GM21390 (cell line): ENCODE data around the gene GHRHR.

ENCODE experiments used
- ATAC-seq: cut with Tn5 transposase; IDR thresholded peaks from one replicate; pipeline ENCODE4 v1.9.1; 2021; ENCODE audit not compliant: unreplicated experiment

GHRHR gene

DNA sequence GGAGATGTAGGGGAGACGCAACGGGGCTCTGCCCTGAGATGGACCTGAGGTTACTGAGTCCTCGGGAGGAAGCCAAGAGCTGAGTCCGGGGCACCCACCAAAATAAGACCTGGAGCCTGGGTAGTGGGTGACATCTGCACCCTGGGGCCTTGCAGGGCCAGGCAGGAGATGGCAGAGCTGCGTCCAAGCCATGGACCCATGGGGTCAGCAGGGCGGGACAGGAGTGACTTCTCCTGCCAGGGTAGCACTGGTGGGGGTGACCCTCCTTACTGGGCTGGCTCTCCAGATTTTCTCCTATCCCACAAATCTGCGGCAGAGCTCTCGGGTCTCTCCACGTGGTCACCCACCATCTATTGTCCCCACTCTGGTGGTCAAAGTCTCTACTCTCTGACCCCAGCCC lies 2.1 kb downstream of the GHRHR start:
- no peak for ATAC-seq

DNA sequence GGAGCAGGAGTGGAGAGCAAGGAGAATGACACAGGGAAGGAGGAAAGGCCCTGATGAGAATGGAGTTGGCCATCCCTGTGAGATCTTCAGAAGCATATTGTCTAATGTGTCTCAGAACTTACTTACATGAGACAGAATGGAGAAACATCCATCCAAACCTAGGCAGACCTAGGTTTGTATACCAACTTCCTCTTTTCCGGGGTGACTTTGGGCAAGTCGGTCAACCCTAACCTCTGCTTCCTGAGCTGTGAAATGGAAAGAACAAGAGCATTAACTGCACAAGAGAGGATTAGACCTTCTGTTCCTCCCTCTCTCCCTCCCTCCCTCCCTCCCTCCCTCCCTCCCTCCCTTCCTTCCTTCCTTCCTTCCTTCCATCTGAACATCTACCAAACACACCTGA lies 4.5 kb downstream of the GHRHR start:
- ATAC-seq: no peak

DNA sequence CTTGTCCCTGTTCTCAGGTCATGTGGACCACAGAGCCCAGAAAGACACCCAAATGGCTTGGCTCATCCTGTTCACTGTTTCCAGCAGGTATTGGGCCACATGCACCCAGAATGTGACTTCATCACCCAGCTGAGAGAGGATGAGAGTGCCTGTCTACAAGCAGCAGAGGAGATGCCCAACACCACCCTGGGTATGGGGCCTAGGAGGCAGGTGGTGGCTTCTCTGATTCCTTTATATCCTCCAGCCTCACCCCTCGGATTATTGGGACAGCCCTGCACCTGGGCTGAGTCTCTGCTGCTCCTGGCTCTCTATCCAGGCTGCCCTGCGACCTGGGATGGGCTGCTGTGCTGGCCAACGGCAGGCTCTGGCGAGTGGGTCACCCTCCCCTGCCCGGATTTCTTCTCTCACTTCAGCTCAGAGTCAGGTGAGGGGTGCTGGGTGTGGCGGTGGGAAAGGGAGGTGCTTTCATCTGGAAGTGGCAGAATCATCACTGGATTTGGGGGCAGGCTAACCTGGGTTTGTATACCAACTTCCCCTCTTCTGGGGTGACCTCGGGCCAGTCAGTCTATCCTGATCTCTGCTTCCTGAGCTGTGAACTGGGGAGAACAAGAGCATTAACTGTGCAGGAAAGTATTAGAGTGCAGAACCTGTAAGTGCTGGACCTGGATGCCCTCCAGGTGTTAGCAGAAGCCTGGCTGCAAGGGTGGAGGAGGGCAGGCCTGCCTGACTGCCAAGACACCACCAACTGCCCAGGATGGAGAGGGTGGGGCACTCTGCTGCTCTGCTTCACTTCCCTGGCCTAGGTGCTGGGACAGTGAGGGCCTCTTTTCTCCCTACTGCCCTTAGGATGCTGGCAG lies 5.2 kb downstream of the GHRHR start:
- ATAC-seq: no peak

DNA sequence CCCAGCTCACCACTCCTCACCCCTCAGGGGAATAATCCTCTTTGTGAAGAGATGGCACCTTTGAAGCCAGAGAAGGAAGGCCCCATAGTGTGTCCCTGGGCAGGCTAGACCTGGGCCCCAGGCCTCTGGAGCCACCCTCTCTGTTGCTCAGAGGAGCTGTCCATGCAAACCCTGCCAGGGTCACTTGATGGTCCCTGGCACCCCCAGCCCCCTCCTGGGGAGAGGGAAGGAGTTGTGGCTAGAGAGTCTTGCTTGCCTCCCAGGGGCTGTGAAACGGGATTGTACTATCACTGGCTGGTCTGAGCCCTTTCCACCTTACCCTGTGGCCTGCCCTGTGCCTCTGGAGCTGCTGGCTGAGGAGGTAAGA lies 5.8 kb downstream of the GHRHR start:
- no peak for ATAC-seq

DNA sequence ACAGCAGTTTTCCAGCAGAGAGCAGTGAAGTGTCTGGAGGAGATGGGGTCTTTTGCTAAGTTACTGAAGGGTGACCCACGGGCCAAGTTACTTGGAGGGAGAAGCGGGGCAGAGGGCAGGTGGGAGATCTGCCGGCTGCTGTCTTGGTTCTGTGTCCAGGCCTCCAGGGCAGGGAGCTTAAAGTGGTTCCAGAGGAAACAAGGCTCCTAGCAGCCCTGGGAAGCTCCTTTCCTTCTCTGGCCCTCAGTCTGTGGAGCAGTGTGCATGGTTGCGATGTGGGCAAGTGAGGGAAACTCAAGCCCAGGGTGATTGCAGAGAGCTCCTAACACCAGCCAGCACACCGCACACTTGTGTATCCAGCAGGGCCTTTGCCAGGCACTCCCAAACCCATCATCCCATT lies 6.3 kb downstream of the GHRHR start:
- no peak for ATAC-seq

DNA sequence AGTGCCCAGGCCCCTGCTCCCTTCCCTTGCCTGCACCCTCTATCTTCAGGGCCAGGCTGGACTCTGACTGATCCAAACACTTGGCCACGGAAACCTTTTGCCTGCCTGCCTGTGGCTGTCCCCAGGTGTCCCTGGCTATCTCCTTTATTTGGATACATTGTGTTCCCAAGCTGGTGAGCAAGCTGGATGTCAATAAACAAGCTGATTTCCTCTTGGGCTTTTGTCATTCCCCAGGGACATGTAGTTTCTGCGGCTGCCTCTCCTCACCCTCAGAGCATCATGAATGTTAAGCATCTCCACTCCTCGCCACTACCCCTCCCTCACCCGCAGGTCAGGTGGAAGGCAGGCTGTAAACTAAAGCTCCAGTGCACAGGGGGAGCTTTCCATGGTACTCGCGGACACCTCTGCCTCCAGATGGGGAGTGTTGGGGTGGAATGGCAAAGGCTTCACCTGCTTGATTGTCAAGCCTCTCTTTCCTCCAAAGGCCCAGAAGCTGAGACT lies 6.9 kb downstream of the GHRHR start:
- no peak for ATAC-seq

DNA sequence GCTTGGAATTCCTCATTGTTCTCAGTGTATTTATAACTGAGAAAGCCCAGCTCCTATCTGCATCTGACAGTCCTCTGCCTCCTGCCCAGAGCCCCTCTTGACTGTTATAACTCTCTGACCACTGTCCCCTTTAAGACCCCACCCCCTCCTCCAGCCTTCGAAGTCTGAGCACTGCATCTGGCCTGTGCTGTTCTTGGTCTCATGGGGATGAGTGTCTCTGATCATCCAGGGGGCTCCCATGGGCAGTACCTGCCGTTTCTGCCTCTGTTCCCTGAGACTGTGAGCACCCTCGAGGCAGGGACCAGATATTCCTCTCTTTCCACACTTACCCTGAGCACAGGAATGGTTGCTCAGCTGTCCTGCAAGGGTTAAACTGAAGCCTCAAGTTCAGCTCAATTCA lies 7.7 kb downstream of the GHRHR start:
- no peak for ATAC-seq

DNA sequence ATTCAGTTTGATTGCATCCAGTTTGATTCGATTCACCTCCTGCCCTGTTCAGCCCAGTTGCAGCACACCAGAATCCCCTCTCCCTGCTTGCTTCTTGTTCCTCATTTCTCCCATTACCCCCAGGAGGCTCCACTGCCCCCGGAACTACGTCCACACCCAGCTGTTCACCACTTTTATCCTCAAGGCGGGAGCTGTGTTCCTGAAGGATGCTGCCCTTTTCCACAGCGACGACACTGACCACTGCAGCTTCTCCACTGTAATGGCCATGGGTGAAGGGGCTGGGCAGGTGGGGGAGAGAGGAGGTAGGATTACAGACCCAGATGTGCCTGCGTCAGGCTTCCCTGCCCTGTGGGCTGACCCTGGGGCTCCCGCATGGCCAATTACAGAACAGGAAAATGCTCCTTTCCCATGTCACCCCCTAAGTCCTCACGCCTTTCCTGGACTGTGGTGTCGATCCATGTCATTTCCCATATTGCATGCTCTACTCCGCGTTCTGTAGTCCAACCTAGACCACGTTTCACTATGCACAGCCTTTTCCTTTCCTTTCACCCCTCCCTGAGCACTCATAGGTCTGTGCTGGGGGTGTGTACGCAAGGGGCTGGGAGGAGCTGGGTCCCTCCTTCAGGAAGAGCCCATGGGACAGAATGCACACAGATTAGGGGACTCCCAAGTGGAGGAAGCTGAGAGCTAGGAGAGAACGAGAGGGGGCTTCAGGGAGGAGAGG lies 8.2 kb downstream of the GHRHR start:
- no peak for ATAC-seq

DNA sequence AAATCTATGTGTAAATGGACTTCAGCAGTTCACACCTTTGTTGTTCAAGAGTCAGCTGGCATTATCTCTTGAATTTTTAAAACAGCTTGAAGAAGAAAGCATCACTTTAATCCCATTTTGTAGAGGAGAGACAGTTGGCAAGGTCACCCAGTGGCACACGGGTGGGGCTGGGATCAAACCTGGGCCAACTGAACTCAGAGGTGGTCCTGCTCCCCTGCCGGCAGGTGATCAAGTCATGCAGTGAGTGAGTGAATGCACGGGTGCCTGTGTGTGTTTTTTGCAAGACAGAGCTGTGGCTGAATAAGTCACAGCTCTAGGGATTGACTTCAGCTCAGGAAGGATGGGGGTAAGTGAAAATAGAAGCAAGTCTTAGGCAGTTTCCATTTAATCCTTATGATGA lies 9.5 kb downstream of the GHRHR start:
- ATAC-seq: no peak

DNA sequence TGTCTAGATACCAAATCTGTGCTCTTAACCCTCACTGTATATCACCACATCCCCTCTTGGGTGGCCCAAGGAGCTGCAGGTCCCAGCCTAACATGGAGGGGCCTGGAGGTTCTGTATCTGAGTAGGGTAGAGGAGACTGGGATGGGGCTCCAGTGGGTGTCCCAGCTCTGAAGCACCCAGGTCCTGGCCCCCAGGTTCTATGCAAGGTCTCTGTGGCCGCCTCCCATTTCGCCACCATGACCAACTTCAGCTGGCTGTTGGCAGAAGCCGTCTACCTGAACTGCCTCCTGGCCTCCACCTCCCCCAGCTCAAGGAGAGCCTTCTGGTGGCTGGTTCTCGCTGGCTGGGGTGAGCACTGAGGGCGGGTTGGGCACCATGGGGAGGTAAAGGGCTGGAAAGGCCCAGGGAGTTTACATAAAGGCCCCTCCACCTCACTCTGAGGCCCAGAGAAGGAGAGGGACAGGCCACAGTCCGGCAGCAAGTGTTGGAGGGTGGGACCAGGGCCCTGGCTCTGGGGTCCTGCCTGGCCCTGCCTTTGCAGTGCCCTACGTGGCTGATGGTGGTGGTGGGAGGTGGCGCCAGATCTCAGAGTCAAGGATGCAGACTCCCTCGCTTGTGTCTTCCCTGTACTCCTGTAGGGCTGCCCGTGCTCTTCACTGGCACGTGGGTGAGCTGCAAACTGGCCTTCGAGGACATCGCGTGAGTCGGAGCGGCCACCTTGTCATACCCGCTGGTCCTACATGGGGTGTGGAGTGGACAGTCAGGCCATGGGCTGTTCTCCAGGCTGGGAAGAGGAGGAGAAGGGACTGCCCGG lies 10.2 kb downstream of the GHRHR start:
- no peak for ATAC-seq

DNA sequence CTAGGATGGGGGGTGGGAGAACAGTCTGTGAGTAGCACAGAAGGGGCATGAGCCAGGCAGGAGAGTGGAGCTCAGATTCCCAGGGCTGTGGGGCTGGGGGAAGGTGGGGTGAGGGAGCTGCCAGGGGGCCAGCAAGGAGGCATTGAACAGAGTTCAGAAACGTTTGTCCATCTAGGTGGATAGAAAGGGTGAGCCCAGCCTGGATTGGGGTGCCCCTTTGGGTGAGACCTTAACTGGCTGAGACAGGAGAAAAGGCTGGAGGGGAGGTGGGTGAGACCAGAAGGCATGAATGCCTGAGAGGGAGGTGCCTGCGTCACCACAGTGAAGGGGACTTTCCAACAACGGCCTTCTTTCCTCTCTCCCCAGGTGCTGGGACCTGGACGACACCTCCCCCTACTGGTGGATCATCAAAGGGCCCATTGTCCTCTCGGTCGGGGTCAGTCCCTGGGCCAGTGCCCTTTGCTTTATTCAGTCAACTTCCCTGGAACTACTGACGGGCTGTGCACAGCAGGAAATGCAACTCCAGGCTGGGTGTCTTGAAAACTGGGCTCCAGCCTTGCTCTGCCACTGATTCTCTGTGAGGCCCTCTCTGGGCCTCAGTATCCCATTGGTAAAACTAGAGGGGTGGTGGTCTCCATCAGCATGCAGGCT lies 11.0 kb downstream of the GHRHR start:
- peak; percentile 90 for ATAC-seq

DNA sequence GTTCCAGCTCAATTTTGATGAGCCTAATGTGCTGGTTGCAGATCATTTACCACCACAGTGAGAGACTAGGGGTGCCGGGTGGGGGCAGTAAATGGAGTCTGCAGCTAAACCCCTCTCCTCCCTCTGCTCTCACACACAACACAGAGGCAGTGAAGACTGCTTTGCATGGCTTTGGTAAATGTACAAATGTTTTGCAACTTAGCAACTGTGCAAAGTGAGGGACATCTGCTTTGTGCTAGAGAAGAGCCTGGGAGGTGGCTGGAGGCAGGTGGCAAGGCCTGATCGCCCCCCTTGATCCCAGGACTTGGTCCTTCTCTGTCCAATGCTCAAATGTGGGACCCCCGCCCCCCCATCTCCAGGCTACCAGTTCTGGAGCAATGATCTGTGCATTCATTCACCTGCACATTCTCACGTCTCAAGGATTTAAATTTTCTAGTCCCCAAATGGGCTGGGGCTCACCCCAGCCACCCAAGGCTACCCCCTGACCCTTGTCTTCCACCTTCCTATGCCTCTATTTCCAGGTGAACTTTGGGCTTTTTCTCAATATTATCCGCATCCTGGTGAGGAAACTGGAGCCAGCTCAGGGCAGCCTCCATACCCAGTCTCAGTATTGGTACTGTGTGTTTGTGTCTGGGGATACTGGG lies 11.6 kb downstream of the GHRHR start:
- ATAC-seq: peak; percentile 5

DNA sequence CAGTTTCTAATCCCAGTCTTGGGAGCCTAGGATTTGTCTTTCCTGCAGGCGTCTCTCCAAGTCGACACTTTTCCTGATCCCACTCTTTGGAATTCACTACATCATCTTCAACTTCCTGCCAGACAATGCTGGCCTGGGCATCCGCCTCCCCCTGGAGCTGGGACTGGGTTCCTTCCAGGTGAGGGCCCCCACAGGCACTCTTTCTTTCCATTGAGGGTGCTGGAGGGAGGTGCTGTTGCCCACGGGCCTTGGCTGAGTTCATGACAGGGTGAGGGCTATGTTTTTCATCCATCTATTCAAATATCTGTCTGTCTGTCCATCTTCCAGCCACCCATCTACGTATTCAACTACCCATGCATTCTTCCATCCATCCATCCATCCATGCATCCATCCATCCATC lies 12.6 kb downstream of the GHRHR start:
- no peak for ATAC-seq

DNA sequence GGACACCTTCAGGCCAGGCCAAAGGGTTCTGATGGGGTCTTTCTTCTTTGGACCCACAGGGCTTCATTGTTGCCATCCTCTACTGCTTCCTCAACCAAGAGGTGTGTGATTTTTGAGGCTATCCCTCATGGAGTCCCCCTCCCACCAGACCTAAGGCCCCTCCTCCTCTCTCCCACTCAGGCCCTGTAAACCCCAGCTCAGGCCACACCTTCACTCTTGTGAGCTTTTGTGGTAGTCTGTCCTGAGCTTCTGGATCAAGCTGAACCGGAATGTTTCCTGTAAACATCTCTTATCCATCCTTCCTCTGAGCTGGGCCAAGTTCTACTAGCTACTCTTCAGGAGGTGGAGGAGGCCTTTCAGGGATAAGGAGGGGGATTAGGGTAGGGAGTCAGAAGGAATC lies 13.5 kb downstream of the GHRHR start:
- no peak for ATAC-seq

DNA sequence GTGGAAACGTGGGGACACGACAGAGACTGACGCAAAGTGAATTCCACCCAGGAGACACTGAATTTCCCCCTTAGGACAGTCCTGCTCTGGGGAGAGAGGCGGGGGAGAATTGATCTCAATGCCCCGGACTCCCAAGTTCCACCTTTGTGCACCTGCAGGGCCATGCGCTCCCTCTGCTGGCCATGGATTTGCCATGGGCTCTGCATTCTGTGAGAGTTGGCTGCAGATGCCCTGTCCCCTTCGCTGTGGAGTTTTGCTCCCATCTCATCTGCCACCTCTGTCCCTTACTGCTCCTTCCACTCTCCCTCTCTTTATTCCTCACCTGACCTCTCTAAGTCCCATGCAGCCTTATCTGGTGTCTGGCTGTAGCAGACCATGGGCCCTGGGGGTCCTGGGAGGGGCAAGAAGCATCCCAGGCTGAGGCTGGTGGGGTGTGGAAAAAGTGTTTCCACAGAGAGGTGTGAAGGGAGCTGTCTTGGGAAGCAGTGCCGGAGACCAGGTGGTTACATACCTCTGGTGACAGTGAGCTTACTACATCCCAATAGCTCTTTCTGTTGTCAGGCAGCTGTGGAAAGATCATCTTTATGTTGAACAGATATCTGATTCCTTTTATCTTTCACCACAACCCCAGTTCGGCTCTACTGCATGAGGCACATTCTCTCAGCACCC lies 14.3 kb downstream of the GHRHR start:
- no peak for ATAC-seq

DNA sequence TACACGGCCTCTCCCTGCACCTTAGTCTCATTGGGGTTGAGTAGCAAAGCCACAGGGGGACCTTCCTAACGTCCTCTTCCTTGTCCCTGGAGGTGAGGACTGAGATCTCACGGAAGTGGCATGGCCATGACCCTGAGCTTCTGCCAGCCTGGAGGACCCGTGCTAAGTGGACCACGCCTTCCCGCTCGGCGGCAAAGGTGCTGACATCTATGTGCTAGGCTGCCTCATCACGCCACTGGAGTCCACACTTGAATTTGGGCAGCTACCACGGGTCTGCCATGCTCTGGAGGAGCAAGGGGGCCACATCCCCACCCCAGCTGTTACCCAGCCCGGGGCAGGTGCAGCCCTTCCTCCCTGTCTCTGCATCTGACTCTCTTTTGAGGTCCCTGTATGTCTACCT lies 15.3 kb downstream of the GHRHR start:
- no peak for ATAC-seq

DNA sequence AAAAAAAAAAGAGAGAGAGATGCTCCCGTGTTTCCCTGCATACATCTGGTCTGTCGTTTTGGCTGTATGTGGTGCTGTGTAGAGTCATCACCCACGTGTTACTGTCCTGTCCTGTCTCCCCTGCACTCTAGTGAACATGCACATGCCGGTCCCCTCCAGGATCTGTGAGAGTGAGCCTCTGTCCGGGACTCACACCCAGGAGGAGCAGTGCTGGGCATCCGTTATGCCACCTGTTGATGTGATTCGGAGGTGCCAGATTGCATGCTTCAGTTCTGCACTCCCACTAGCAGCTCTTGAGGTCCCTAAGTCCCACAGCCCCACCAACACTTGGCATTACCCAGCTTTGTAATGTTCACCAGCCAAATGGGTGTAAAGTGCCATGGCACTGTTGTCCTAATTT lies 16.4 kb downstream of the GHRHR start:
- ATAC-seq: no peak

DNA sequence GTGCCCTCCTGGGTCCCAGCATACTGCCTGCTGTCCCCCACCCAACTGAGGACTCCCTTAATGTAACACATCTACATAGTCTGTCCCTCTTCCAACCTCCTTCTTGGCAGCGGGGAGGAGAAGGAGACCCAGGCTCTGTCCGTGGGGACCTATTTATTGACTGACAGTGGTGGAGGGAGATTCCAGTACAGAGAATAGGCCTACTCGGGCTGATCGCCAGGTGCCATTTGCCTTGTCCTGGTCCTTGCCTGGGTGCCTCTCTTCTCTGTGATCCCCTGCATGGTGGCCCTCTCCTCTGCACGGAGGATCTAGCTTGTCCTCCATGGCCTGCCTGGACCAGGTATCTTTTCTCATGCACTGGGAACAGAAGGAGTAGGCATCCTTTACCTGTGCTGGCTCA lies 17.0 kb downstream of the GHRHR start:
- ATAC-seq: no peak

DNA sequence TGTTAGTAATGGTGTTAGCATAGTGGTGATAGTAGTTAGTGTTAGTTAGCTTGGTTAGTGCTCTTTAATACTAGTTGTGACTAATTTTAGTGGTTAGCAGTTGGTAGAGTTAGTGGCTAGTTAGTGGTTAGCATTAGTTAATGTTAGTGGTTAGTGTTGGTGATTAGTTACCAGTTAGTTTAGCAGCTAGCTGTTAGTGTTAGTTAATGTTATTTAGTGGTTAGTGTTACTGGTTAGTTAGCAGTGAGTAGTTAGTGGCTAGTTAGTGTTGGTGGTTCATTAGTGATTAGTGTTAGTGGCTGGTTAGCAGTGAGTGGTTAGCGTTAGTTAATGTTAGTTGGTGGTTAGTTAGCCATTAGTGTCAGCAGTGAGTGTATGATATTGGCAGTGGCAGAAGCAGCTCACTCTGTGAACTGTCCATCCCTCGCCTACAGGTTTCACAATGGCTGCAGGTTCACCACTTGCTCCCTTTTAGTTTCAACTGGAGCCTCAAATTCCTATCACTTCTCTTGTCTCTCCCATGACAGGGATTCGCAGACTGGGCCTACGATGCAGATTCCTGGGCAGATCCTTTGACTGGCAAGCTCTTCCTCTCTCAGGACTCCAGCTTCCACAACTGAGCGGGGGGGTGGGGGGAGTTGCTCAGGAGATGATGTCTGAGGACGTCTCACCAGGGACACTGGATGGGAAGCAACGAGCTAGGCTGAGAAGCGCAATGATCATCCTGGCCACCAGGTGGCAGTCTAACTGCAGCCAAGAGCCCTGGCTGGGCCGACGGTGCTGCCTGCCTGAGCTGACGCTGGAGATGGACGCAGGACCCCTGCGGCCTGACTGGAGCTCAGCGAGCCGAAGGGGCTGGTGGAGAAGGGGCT lies 19.5 kb downstream of the GHRHR start:
- peak; percentile 89 for ATAC-seq
